Right lobe of liver (tissue), 4 donors: Measurements from ENCODE around the gene SCTR.

Source experiments
- POLR2A ChIP-seq: fragments of 450-650 bp; IDR thresholded peaks from one replicate; pipeline ENCODE4 v1.6.1; 2017; ENCODE audit warnings: antibody characterized with exemption, mild to moderate bottlenecking
- TF ChIP-seq, protein P1 (sequence below), 4 donors: fragments of 200-600 bp in 3 of 4; fragments of 450-650 bp in 1 of 4; IDR thresholded peaks; one replicate each; pipeline versions ENCODE4 v1.5.1 to v1.8.0; 2016 to 2022; ENCODE audit warnings: antibody characterized with exemption in 4 of 4, mild to moderate bottlenecking in 2 of 4
- donor health status: DM: no; HTN: no; CAD: no.
- donor health status: DM: no; HTN: no; CAD: no.
- donor health status: DM: no; HTN: yes; CAD: no.

DNA sequence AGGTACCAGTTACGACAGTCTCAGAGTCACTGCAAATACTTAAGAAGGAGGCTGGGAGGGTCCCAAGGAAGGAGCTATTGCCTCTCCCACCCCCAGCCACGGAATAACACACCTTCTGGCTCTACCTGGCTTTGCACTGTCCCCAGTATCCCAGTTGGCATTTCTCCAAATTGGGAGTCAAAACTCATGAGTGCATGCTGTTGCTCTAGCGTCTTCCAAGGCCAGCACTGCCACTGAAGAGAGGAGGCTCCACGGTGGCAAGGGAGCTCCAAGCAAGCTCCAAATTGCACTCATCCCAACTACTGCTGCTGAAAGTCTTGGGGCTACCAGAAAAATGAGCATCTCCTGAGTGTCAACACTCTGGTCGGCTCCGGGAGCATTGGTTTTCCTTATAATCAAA lies 1.6 kb downstream of the SCTR start:
- TF ChIP-seq, protein P1, sequence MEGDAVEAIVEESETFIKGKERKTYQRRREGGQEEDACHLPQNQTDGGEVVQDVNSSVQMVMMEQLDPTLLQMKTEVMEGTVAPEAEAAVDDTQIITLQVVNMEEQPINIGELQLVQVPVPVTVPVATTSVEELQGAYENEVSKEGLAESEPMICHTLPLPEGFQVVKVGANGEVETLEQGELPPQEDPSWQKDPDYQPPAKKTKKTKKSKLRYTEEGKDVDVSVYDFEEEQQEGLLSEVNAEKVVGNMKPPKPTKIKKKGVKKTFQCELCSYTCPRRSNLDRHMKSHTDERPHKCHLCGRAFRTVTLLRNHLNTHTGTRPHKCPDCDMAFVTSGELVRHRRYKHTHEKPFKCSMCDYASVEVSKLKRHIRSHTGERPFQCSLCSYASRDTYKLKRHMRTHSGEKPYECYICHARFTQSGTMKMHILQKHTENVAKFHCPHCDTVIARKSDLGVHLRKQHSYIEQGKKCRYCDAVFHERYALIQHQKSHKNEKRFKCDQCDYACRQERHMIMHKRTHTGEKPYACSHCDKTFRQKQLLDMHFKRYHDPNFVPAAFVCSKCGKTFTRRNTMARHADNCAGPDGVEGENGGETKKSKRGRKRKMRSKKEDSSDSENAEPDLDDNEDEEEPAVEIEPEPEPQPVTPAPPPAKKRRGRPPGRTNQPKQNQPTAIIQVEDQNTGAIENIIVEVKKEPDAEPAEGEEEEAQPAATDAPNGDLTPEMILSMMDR (IDR thresholded peaks at IDR 0.05) = no peak
- TF ChIP-seq POLR2A = no peak
